Measurements from ENCODE around the gene THADA.

The THADA gene

DNA sequence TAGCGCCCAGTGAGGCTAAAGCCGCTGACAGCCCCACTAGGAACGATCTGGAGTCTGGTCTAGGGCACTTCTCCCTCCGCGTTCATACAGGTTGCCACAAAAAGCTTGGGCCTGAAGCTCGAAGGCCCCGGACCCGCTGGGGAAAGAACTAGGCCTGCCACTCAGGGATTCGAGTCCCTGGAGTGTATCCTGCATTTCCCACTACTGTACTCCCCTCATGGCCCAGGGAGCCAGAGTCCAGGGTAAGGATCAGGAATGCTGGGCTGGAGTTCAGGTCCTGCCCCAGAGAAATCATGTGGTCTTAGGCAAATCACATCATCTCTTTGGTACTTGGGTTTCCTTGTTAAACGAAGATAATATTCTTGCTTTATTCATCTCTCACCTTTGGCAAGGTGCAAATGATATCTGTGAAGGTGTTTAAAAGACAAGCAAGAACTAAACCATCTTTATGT is 368.0 kb downstream of the THADA start:
- no peak for DNase-seq

DNA sequence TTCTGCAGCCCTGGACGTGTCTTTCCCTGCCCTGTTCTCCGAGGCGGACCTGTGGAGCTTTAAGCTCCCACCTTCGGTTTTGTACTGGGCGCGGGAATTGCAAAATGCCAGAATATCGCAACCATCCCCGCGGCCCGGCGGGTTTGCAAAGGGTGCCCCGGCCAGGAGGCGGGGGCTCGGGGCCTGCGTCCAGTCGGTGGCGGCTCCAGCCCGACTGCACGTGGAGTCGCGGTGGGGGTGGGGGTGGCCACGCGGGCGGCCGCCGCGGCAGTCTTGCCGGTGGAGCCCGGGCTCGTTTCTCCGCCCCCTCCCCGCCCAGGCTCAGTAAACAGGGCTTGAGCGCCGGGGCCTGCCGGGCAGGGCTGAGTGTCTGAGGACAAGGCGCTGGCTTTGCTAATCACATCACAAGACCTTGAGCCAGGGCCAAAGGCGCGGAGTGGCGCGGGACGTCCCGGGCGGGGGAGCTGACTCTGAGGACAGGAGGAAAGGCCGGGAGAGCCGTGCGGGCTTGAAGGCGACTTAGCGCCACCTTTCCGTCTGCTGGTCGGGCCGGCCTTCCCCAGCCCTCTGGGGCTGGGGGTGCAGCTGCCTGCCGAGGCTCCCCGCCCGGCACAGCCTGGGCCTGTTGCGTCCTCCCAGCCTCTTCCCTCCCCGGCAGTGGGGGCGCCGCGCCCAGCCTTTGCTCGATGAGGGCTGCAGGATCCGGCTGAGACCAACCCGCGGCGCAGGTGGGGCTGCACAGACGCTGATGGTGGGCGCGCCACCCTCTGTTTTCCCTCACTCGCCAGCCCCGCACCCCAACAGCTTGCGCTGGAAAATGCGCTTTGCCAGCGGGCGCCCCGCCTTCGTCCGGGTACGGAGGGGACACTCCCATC is 368.6 kb downstream of the THADA start:
- peak; percentile 89 for DNase-seq

DNA sequence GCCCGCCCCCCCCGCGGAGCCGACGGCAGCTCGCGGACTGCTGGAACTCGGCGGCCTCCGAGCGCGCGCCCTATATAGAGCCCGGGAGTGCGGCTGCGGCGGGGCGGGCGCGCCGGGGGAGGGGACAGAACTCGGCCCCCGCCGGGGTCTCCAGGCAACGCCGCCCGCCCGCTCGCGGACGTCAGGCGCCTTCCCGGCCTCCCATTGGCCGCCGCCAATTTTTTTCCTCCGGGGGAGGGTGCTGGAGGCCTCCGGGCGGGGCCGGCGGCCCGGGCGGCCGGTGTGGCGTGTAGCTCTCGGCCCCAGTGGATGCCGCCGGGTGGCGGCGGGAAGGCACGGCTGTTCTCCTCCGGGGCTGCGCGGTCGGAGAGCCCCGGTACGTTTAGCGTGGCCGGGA is 369.3 kb downstream of the THADA start, which contains the start of gene ZFP36L2:
ZFP36L2 (minus strand) TSS at position 49 of the 397 bp plus-strand sequence. CDS start 291 bp downstream, outside the sequence.
- DNase-seq, result peak; percentile 93

DNA sequence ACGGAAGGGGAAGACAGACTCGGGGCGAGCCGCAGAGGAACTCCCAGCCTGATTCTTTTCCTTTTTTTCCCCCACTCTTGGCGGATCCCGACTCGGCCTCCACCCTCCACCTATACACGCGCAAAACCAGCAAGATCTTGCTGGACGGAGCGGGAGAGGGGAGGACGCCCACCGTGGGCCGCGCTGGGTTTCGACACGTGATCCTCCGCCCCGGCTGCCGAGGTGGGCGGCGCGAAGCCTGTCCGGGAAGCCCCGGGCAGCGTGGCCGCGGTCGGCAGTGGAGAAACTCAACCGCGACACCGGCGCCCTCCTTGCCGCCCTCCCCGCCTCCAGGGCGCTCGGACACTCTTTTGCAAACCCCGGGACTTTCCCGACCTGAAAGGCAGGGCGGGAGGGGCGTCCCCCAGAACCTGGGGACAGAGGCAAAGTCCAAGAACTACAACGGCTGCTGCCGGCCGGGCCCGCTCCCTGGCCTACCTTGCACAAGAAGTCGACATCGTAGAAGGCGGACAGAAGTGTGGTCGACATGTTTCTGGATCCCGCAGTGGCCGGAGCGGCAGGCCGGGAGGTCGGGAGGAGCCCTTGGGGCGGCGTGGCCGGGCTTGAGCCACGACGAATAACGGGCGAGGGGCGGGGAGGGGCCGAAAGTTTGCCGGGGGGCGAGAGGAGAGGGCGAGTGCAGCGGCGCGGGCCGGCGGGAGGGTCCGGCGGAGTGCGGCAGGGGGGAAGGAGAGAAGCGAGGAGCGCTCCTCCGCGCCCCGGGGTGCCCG is 369.9 kb downstream of the THADA start:
- DNase-seq, result peak; percentile 68

DNA sequence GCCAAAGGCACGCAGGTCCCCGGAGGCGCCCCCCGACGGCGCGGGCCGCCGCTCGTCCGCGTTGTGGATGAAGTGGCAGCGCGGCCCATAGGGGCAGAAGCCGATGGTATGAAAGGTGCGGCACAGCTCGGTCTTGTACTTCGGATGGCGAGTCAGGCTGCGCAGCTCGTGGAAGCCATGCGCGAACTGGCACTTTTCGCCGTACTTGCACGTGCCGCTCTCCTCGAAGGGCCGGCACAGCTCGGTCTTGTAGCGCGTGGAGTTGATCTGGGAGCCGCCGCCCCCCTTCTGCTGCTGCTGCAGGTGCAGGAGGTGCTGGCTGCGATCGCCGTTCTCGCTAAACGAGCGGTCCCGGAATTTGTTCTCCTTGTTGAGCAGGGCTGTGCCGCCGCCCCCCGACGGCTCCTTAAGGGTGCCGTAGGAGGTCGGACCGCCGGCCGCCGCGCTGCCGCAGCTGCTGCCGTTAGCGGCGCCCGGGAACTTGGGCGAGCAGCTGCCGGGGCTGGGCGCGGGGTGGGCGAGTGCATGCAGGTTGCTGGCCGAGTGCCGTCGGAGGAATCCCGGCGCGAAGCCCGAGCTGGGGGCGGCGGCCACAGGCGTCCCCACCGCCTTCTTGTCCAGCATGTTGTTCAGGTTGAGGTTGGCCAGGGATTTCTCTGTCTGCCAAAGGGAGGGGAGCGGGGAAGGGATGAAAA is 370.6 kb downstream of the THADA start:
- DNase-seq, result peak; percentile 61

DNA sequence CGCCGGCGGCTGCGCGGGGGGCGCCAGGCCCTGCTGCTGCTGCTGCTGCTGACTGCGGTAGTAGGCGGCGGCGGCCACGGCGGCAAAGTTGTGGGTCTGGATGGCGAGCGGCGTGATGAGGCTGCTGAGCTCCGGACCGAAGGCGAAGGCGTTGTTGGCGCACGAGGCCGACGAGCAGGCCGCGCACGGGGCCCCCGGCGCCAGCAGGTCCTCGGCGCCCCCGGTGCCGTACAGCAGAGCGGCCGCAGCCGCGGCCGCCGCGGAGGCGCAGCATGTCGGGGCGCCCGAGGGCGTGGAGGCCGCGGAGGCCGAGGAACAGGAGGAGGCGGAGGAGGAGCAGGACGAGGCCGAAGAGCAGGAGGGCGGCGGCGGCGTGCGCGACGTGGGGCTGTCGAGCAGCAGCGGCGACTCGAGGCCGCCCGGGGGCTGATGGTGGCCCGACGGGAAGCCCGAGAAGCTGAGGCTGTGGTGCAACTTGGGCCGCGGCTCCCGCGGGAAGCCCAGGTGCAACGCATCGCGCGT is 371.2 kb downstream of the THADA start:
- peak; percentile 40 for DNase-seq

DNA sequence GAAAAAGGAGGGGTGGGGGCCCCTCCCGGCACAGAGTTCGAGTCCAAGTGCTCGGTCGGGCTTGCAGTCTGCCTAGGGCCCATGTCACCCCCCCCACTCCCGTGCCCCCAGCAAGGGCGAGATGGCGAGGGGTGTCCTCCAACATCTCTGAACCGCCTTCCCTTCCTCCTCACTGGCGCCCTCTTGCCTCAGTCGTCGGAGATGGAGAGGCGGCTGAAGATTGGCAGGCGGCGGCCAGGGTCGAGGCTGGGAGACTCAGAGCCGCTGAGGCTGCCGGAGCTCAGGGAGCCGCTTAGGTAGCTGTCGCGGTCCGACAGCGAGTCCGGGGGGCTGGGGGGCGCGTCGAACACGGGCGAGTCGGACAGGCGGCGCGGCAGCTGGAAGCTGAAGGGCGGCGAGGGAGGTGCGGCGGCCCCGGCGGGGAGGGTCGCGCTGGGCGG is 371.7 kb downstream of the THADA start:
- peak; percentile 81 for DNase-seq

DNA sequence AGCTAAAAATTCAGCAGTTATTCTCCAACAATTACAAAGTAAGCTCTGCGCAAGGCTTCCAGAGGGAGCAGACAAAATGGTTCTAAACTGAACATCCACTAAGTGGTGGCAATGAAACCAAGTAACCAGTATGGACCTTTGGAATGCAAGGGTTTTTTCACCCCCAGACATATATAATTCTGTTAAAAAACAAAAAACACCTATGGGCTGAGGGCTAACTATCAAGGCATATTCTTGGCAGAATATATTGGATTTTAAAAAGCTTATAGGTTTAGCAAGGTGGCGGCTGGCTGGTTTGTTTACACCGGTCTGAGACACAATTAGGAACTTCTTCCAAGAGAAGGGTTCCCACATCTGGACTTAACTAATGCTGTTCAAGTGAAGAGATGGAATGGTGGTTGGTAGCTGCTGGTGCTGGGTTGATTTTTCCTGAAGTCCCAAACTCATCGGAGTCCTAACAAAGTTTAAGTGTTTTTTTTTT is 372.3 kb downstream of the THADA start:
- DNase-seq, result peak; percentile 63

DNA sequence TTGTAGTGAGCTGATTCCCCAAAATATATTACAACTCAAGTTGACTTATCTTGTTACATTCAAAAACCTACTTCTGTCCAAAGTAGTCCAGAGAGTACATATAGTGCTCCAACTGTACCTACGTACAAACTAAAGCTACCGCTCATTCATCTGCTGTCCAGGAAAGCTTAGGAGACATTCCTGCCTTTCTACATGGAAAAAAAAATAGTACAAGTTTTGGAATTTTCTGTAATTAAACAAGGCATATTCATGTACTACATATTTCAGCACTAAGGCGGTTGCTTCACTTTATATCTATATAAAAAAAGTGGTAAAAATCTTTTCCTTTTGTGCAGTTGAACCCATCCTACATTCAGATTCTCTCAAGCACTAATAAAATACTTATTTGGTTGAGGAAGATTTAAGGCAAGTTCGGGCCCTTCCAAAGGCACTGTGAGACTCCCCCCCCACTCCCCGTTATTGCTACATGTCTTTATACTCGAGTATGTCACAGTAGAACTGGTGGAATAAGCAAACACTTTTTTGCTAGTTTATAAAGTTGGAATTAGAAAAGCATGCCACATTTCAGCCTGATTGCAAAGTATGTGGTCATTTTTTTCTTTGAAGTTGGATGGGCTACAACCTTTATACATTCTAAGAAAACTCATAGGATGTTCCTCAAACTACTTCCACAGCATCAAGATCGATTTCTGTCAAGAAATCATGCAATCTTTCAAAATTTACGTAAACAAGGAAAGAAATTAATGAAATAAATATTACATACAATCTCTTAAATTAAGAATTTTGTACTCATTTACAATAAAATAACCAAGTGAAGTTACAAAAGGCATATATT is 373.1 kb downstream of the THADA start:
- peak; percentile 62 for DNase-seq

DNA sequence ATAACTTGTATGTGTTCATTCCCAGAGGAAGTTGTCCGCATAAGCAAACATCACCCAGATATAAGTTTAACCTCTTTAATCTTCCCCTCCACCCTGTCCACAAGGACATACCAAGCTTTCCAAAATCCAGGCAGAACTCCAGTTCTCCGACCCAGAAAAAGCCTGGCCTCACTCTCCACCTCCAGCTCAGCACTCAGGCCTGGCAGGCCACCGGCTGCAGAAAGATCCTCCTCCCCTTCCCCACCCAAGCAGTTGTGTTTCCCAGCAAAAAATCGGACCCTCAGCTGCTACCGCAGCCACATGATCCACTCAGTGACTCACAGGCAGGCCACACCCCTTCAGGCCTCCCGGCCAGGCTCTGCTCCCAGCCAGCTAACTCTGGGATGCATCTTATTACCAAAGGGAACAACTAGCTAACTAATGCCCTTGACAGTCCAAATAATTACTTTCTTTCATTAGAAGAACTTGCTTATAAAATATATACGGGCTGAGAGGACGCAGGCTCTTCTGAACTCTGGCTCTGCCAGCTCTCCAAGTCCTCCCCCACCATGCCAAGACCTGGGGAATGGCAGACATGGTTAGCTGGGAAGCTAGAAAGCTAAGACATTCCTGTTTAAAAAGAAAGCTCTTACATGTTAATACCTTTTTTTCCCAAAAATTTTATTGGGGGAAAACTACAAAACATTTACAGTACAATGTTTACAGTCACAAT is 373.9 kb downstream of the THADA start:
- no peak for DNase-seq

DNA sequence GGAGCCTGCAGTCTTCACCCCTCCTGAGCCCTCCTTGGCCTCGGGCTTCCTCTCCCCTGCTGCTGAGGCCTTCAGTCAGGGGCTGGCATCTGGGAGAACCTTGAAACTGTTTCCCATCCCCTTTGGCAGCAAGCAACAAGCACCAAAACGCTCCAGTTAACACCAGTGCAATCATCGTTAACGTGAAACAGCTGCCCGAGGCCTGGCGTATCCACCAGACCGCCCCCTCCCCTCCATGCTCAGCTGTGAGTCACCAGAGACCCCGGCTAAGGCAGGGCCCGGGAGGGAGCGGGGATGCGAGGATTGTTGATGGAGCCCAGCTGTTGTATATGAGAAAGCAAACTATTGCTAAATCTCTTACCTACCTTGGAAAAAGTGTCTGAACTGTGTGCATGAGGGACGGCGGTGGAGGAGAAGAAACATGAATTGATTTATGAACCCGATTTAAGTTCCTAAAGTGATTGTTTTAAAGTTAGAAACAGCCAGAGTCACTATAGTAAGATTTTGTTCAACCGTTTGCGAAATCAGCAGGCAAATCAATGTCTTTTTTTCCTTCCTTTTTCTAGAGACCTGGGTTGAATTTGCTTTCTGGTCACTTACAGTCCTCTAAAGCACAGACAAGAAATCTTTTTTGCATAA is 374.6 kb downstream of the THADA start:
- DNase-seq, result peak; percentile 91

DNA sequence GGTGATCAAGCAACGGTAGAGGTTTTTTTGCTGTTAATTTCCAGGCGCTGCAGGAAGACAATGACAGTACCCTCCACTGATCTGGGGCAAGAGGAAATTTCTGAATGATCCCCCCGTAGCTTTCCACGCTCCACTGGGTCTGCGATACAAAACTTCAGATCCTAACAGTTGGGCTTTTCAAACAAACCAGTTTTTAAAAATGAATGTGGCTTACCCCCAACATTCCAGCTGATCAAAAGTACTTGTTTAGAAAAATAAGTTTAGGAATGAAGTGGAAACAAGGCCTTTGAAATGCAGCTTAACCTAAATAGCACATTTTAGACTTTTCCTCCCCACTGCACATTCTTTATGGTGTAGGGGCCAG is 375.1 kb downstream of the THADA start:
- DNase-seq, result no peak

DNA sequence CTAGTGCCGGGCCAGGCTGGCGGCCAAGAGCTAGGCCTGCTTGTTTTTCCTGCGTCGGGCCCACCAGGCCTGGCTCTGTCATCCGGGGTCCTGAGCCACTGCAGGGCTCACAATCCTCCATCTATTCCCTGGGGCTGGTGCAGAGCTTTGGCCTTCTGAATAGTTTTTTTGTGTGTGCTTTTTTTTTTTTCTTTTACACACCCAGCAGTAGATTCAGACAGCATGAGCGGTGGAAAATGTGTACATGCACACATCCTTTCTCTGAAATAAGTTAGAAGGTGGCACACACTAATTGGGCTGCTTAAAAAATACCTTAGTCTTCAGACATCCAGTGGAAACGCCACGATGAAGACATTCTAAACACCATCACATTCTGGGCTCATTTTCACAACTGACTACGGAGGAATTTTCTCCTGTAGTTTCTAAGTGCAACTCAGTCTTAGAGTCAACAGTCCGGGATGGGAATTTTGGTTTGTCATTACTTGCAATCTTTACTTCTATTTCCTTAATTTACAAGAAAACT is 375.5 kb downstream of the THADA start:
- no peak for DNase-seq

DNA sequence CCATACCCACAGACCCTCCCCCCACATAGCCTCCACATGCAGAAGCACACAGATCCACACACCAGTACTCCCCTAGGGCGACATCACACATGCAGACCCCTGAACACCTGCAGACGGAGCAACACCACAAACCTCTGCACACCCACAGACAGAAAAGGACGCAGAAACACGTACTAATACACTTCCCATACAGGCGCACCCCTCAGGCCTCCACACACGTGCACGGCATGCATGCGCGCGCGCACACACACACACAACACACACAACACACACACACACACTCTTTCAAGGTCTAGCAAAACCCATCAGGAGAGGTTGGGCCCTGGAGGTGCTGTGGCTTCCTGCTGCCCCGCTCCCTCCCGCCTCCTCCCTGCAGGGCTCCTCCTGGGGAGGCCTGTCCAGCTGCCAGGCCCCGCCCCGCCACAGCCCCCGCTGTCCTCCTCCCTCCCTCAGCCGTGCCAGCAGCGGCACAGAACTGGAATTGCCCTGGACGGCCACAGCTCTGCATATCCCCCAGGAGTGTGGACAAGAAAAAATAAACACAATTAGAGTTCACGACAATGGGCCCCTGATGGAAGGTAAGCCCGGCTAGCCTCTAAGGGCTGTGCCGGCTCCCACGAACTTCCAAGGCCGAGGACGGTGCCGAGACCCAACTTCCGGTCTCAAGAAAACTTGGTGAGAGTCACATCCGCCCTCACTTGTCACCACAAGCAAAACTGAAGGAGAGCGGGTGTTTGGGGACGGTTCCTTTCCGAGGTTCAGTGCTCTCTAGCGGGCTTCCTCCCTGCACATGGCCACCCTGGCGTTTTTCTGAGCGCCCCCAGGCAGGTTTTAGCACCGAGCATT is 376.2 kb downstream of the THADA start:
- peak; percentile 96 for DNase-seq

DNA sequence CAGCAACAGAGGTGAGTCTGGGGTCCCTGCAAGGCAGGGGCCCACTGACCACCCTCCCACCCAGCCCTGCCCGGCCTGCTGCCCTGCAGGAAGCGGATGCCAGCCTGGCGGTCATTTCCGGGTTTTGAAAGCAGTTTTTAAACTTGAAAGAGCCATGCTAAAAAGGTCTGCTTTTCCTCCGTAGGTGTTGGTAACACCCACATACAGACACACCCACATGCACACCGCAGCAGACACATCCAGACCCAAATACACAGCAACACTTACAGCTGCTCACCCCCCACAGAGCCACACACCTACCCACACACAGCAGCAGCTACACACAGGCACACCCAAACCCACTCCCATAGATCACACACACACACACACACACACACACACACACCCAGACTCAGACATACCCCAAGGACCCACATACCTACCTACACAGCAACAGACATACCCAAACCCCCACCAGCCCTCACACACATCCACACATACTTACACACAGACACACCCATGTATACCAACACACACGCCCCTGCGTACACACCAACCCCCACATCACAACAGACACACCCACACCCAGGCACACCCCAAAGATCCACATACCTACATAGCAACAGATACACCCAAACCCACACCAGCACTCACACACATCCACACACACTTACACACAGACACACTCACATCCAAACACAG is 377.0 kb downstream of the THADA start:
- DNase-seq, result peak; percentile 79

DNA sequence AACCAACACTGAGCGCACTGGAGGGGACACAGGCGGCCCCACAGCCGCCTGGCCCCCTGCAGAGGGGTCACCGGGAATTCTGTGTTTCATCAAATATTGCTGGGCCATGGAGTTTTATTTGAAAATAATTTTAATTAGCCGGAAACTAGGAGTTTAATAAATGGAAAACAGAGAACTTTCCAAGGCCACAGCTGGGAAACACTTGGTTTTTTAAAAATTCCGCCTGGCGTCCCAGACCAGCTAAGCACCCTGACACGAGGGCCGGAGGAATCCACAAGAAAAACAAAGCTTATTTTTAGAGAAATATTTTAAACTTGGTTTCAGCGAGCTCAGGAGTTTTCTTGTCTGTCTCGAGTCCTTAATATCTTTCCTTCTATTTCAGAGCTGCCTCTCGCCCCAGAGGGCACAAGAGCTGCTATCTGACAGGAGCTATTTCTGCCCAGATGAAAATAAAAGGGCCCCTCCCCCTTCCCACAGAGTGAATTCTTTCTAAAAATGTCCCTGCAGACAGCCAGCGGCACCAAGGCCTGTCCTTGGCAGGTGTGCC is 377.6 kb downstream of the THADA start:
- peak; percentile 77 for DNase-seq

DNA sequence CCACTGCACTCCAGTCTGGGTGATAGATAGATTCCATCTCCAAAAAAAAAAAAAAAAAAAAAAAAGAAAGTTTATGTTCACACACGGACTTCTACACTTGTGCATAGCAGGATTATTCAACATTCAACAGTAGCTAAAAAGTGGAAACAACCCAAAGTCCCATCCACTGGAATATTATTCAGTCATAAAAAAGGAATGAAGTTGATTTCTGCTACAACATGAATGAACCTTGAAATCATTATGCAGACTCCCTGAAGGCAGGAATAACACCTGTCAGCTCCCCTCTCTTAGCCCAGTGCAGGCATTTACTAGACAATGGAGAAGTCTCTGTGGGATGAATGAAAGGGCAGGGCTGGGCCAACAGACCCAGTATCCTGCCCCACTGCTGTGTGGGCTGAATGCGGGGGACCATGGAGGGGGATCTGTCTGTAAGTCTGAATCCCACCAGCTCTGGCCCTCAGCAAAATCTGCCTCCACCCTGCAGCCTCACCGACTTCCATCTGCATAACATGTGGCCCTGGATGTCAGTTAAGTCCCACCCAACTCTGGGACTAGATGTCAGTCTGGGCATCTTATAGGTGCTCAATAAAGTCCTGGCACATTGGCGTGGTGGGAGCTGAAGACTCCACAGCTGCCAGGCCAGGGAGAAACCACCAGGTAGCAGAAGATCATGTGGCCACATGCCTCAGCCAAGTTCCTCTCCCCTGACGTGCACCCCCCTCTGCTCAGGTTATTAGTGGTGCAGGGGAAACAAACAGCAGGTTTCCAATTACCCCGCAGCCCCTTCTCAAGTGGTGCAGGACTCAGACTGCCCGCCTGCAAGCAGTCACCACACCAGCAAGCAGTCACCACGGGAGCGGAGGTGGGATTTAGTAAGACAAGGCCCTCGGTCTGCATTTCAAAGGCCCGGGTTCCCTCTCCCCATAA is 378.3 kb downstream of the THADA start:
- peak; percentile 48 for DNase-seq

All from hematopoietic multipotent progenitor cell treated with erythropoietin and hydrocortisone succinate and interleukin-3 and kit ligand, for 8 days (in vitro differentiated cells).